Diencephalon (tissue), 1 donor: Measurements from ENCODE around the gene CCDC102A. TPM values are rescaled to one million over a fixed set of nuclear protein-coding genes. Genes with fewer than 3 reads are reported as not detected.

Experiments used
- total RNA-seq: library from RNA; depleted of rRNA; stranded (reverse); fragments of >200 nt; gene quantifications from one replicate; pipeline ENCODE4 v1.2.3, GENCODE V29; 2014

CCDC102A gene
- 1.6 TPM for total RNA-seq

DNA sequence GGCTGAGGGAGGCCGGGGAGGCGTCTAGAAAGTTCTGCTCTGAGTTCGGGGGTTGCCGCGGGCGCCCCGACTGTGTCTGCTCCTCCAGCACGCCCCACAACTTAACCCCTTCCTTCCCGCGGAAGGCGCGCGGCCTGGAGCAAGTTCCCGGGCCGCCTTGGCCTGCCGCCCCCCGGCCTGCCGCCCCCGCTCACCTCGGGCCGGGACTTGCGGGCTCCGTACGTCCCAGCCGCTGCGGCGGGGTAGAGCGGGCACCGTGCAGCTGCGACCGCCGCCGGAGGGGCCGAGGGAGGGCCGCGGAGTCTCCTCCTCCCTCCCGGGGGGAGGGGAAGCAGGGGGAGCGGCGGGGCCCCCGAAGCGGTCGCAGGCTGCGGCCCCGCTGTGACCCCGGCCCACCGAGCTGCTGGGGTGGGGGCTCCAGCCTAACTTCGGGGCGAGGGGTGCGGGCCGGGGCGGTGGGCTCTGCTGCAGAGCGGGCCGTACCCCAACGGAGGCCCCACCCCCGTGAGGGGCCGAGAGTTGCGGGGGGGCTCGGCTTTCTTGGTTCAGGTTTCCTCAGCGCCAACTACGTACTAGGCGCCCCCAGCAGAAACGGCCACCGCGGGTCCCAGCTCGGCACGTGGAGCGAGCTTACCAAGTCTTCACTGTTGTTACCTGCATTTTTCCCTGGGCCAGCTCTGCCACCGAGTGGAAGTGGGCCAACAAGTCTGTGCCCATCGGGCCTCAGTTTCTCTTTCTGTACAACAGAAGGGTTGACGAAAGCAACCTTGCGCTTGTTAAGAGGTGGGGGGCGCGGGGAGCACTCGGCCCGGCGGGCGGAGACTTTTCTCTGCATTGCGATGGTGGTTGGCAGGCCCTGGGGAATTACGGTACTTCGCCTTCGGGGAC, at the start of gene CCDC102A:
TSS of gene CCDC102A (minus strand) at position 266 of the 888 bp plus-strand sequence. CDS start 7,394 bp downstream, outside the sequence.

DNA sequence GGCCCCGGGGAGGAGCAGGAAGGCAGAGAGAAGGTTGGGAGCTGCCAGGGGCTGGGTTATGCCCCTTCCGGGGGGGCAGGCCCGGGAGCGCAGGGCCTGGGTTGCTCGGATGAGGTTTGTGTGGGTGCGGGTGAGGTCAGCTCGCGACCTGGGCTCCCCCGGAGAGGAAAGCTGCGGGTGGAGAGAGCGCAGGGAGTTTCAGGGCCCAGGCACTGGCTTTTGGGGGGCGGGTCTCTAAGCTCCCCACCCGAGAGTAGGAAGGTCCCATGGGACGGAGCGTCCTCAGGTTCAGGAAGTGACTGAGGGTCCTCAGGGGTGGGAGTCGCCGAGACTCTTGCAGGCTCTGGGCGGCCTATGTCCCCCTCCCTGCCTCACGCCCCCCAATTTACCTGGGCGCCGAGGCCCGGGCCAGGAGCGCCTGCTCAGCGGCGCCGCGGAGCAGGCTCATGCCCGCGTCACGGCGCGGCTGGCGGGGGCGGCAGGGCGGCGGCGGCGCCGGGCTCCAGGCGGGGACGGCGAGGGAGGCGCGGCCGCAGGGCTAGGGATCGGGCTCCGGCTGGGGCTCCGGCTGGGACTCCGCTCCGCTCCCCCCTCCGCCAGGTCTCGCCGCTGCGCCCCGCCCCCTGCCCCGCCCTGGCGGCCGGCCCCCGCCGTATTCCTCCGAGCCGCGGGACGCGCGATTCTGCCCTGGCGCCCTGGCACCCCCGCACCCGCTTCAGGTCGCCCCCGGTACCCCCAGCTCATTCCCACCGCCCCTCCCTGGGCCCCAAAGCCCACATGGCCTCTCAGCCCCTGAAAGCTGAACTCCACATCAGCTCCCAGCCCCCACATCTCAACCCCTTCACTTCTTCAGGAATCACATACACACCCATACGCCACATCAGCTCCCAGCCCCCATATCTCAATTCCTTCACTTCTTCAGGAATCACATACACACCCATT, 50.2 kb downstream of the CCDC102A start, which contains the start of gene DOK4:
TSS of gene DOK4 (minus strand) at position 578 of the 942 bp plus-strand sequence. CDS start 6,986 bp downstream, outside the sequence.

DNA sequence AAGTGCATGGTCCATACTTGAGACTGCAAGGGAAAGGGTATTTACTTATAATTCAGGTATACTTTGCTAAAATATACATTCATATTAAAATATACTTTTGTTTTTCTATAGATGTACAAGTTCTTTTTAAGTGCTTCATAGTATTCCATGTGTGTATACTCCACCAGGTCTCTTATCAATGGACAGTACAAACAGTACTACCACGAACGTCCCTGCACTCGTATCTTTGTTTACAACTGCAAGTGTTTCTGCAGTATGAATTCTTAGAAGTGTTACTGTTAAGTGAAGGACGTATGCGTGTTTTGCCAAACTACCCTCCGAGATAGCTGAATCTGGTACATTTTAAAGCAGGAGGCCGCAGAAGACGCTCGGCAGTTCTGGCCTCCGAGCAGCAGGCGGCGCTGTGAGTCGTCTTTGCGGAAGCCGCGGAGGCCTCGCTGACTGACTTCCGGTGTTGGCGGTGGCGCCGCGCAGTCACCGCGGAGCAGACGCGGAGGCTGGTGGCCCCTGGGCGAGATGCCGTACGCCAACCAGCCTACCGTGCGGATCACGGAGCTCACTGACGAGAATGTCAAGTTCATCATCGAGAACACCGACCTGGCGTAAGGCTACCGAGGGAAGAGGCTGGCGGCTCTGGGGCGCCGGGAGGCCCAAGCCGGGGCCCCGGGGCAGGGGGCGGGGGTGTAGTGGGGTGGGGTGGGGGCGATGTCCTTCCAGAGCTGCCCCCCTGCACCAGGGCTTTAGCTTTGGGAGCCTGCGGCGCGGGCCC, 74.0 kb downstream of the CCDC102A start, which contains the start of gene POLR2C:
TSS of gene POLR2C (plus strand) at position 471 of the 769 bp plus-strand sequence. CDS start at position 517, 46 bp downstream.

Other genes starting within 250 kb of the CCDC102A start
- not detected for gene CCL22, start 177.8 kb downstream of the CCDC102A start, total RNA-seq
- gene CX3CL1, start 164.1 kb downstream of the CCDC102A start, total RNA-seq = 18.2 TPM
- not detected for gene CCL17, start 131.8 kb downstream of the CCDC102A start, total RNA-seq
- gene CIAPIN1, start 89.2 kb downstream of the CCDC102A start, total RNA-seq = 63.0 TPM
- 36.4 TPM for gene COQ9, start 89.1 kb downstream of the CCDC102A start, total RNA-seq
- gene POLR2C, start 73.9 kb downstream of the CCDC102A start, total RNA-seq = 60.2 TPM
- 62.5 TPM for gene DOK4, start 50.1 kb downstream of the CCDC102A start, total RNA-seq
- 0.69 TPM for gene ADGRG5, start 6.1 kb upstream of the CCDC102A start, total RNA-seq
- gene ADGRG1, start 92.1 kb upstream of the CCDC102A start, total RNA-seq = 94.8 TPM
- gene ADGRG3, start 131.7 kb upstream of the CCDC102A start, total RNA-seq = 0.23 TPM
- gene DRC7, start 158.2 kb upstream of the CCDC102A start, total RNA-seq = 3.0 TPM
- gene KATNB1, start 199.2 kb upstream of the CCDC102A start, total RNA-seq = 42.4 TPM